GM21723 (cell line): ENCODE results near the gene GPR37.

Experiments
- ATAC-seq: cut with Tn5 transposase; IDR thresholded peaks from one replicate; pipeline ENCODE4 v1.9.1; 2021; ENCODE audit warnings: mild to moderate bottlenecking, moderate library complexity; ENCODE audit not compliant: unreplicated experiment

GPR37 gene

DNA sequence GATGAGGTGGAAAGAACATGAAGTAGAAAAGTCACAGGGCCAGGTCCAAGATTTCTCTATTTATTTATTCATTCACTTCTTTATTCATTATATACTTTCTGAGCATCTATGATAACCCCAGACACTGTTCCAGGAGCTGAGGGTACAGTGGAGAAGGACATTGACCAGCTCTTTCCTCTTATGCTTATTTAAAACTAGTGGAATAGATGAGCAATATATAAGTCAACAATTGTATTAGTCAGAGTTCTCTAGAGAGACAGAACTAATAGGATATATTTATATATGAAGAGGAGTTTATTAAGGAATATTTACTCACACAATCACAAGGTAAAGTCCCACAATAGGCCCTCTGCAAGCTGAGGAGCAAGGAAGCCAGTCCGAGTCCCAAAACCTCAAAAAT lies 15.0 kb upstream of the GPR37 start:
- no peak for ATAC-seq

GRCh38 chr7:124780056-124780455 lies 14.5 kb upstream of the GPR37 start:
- no peak for ATAC-seq

- ATAC-seq, result no peak
Measured at GRCh38 chr7:124779620-124780019, 14.0 kb upstream of the GPR37 start.

DNA sequence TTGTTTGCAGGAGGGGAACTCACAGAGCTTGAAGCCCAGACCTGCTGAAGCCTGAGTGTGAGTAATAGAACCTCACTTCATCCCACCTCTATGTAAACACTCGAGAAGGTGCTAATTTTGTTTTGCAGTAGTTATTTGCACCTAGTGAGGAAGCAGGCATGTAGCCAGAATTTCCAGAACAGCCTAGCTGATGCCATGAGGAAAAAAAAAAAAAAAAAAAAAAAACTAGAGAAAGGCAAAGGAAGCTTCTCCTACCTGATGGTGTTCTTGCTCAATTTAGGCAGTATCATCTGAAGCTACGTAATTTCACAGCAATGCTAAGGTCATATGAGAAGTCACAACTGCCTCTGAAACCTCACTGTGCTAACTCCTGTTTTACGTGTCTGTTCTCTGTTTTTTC lies 13.6 kb upstream of the GPR37 start:
- ATAC-seq, result no peak

- ATAC-seq, result no peak
Measured at GRCh38 chr7:124777268-124777667, 11.7 kb upstream of the GPR37 start.

GRCh38 chr7:124776153-124776552 lies 10.6 kb upstream of the GPR37 start:
- no peak for ATAC-seq

- ATAC-seq, result no peak
Measured at GRCh38 chr7:124775422-124775821, 9.8 kb upstream of the GPR37 start.

GRCh38 chr7:124773938-124774337 lies 8.3 kb upstream of the GPR37 start:
- no peak for ATAC-seq

GRCh38 chr7:124773339-124773738 lies 7.7 kb upstream of the GPR37 start:
- no peak for ATAC-seq

DNA sequence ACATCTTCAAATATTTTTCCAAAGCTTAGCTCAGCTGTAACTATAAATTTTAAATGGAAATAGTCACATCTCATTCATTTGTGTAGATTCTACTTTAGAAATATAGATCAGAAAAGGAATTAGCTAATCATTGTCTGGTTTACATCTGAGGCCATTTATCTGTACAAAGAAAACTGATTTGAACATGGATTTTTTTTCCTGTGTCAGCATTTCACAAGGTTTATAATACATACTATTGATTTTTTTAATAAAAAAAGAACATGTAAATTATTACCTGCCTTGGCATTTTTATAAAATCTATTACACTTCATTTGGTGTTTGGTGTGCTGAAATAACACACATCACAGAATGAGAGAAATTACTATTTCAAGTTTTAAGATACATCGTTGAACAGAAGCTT lies 3.5 kb upstream of the GPR37 start:
- ATAC-seq, result no peak

- ATAC-seq, result no peak
Measured at GRCh38 chr7:124768525-124768924, 2.9 kb upstream of the GPR37 start.

- ATAC-seq, result peak; percentile 49
Measured at GRCh38 chr7:124764847-124765400, 668 bp downstream of the GPR37 start.

GRCh38 chr7:124764051-124764846 lies 1.3 kb downstream of the GPR37 start:
- ATAC-seq, result peak; percentile 11

- no peak for ATAC-seq
Measured at GRCh38 chr7:124762611-124763143, 2.9 kb downstream of the GPR37 start.

- ATAC-seq, result no peak
Measured at GRCh38 chr7:124761164-124761715, 4.4 kb downstream of the GPR37 start.

GRCh38 chr7:124758327-124758726 lies 7.3 kb downstream of the GPR37 start:
- ATAC-seq, result no peak

GRCh38 chr7:124754576-124755268 lies 10.9 kb downstream of the GPR37 start:
- ATAC-seq, result no peak

- ATAC-seq, result no peak
Measured at GRCh38 chr7:124752310-124752709, 13.3 kb downstream of the GPR37 start.

GRCh38 chr7:124751027-124751426 lies 14.6 kb downstream of the GPR37 start:
- no peak for ATAC-seq

- no peak for ATAC-seq
Measured at GRCh38 chr7:124747072-124747471, 18.5 kb downstream of the GPR37 start.

DNA sequence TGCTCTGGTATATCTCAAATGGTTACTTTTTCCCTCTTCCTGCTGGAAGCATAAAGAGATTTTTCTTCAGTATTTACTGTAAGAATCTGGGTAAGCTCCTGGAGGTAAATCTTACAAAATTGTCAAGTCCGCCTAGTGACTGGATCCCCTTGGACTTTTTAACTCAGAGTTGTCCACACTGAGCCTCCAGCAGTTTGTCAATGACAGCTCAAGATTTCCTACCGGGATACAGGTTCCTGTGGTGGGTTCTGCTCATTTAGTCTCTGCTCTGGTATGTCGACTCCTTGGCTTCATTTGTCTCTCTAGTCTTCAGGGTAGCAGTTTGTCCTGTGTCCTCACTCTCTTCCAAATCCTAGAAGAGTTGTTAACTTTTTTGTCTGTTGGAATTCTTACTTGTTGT lies 27.0 kb downstream of the GPR37 start:
- ATAC-seq, result no peak
